GM18907 (cell line): ENCODE results near the gene NRF1.

ENCODE experiments used
- ATAC-seq: cut with Tn5 transposase; IDR thresholded peaks from one replicate; pipeline ENCODE4 v1.9.1; 2021; ENCODE audit warnings: mild to moderate bottlenecking, moderate library complexity; ENCODE audit not compliant: unreplicated experiment

NRF1 gene

GRCh38 chr7:129767120-129768015 lies 155.8 kb downstream of the NRF1 start:
- ATAC-seq = no peak

GRCh38 chr7:129768614-129769399 lies 157.3 kb downstream of the NRF1 start:
- no peak for ATAC-seq

- ATAC-seq = no peak
Observed at GRCh38 chr7:129769400-129769774, 157.9 kb downstream of the NRF1 start.

- ATAC-seq = no peak
Observed at GRCh38 chr7:129769866-129770808, 158.6 kb downstream of the NRF1 start.

GRCh38 chr7:129771201-129771927 lies 159.8 kb downstream of the NRF1 start:
- ATAC-seq = no peak

GRCh38 chr7:129771928-129772479 lies 160.5 kb downstream of the NRF1 start:
- ATAC-seq = no peak

GRCh38 chr7:129772646-129773280 lies 161.2 kb downstream of the NRF1 start:
- no peak for ATAC-seq

GRCh38 chr7:129773328-129773731 lies 161.8 kb downstream of the NRF1 start:
- ATAC-seq = no peak

GRCh38 chr7:129773871-129774270 lies 162.4 kb downstream of the NRF1 start:
- ATAC-seq = no peak

GRCh38 chr7:129774359-129774758 lies 162.8 kb downstream of the NRF1 start:
- ATAC-seq = no peak

- no peak for ATAC-seq
Observed at GRCh38 chr7:129774871-129775694, 163.6 kb downstream of the NRF1 start.

GRCh38 chr7:129775695-129776361 lies 164.3 kb downstream of the NRF1 start:
- ATAC-seq = no peak

- ATAC-seq = no peak
Observed at GRCh38 chr7:129776362-129776722, 164.8 kb downstream of the NRF1 start.

- ATAC-seq = no peak
Observed at GRCh38 chr7:129777195-129777844, 165.8 kb downstream of the NRF1 start.

GRCh38 chr7:129777993-129778769 lies 166.7 kb downstream of the NRF1 start:
- ATAC-seq = no peak

GRCh38 chr7:129778770-129779601 lies 167.5 kb downstream of the NRF1 start:
- no peak for ATAC-seq
